ENCODE data around the gene GPR68.

- TF ChIP-seq CTCF (IDR thresholded peaks at IDR 0.05) (no peak), EP300 (IDR thresholded peaks at IDR 0.05) (no peak)
These were observed 12.2 kb upstream of the GPR68 start for GRCh38 chr14:91256661-91257060.

Data from suprapubic skin (tissue), 3 donors.